Neural progenitor cell (in vitro differentiated cells): ENCODE results near the gene DGLUCY. TPM values are rescaled to one million over a fixed set of nuclear protein-coding genes. Genes with fewer than 3 reads are reported as not detected.
"Not testable (repeated sequence)": the region's sequence is repeated elsewhere in the genome, so short reads cannot be mapped to it uniquely, and the experiment has no call there.

ENCODE experiments used
- DNase-seq: peaks from one replicate; pipeline ENCODE4 v3.0.0-alpha.2; 2016; ENCODE audit warnings: low spot score
- H2AFZ ChIP-seq: fragments of 200-600 bp; sonication (generic); replicated peaks from 2 replicates; pipeline ENCODE4 v1.6.1; 2016; ENCODE audit warnings: antibody characterized with exemption
- H3F3A ChIP-seq: fragments of 200-600 bp; sonication (generic); 2 replicates; pipeline ENCODE4 v1.6.1; 2016; ENCODE audit warnings: antibody characterized with exemption, low read depth
- H3K27ac ChIP-seq: fragments of 200-600 bp; sonication (generic); 2 replicates; pipeline ENCODE4 v1.5.1; 2016; ENCODE audit warnings: mild to moderate bottlenecking
- H3K27me3 ChIP-seq: fragments of 200-600 bp; sonication (generic); 2 replicates; pipeline ENCODE4 v1.6.1; 2016; ENCODE audit warnings: mild to moderate bottlenecking, moderate library complexity
- H3K36me3 ChIP-seq: fragments of 200-600 bp; sonication (generic); 2 replicates; pipeline ENCODE4 v1.5.1; 2016
- H3K4me1 ChIP-seq: fragments of 200-600 bp; sonication (generic); 2 replicates; pipeline ENCODE4 v1.6.1; 2016; ENCODE audit warnings: mixed run types
- H3K4me2 ChIP-seq: fragments of 200-600 bp; sonication (generic); 2 replicates; pipeline ENCODE4 v1.6.1; 2016
- H3K4me3 ChIP-seq: fragments of 200-600 bp; sonication (generic); 2 replicates; pipeline ENCODE4 v1.5.1; 2016
- H3K79me2 ChIP-seq: fragments of 200-600 bp; sonication (generic); 2 replicates; pipeline ENCODE4 v1.6.1; 2016; ENCODE audit warnings: low read depth
- H3K9ac ChIP-seq: fragments of 200-600 bp; sonication (generic); 2 replicates; pipeline ENCODE4 v1.6.1; 2016
- H3K9me3 ChIP-seq: fragments of 200-600 bp; sonication (generic); 2 replicates; pipeline ENCODE4 v1.5.1; 2016; ENCODE audit warnings: low read depth
- H4K20me1 ChIP-seq: fragments of 200-600 bp; sonication (generic); 2 replicates; pipeline ENCODE4 v1.6.1; 2016; ENCODE audit warnings: low read depth
- H3K27ac Mint-ChIP-seq: 3 replicates; pipeline ENCODE4 v1.8.0; 2021; ENCODE audit warnings: mixed read lengths
- H3K27me3 Mint-ChIP-seq: 2 replicates; pipeline ENCODE4 v1.8.0; 2022; ENCODE audit warnings: low read depth, mild to moderate bottlenecking, inconsistent platforms, moderate library complexity, mixed read lengths; ENCODE audit not compliant: insufficient read depth
- H3K36me3 Mint-ChIP-seq: 3 replicates; pipeline ENCODE4 v1.8.0; 2021; ENCODE audit warnings: mixed read lengths
- H3K4me1 Mint-ChIP-seq: 3 replicates; pipeline ENCODE4 v1.8.0; 2021; ENCODE audit warnings: mixed read lengths
- H3K4me3 Mint-ChIP-seq: 3 replicates; pipeline ENCODE4 v1.8.0; 2021; ENCODE audit warnings: mild to moderate bottlenecking, moderate library complexity, mixed read lengths
- H3K9me3 Mint-ChIP-seq: 3 replicates; pipeline ENCODE4 v1.8.0; 2020; ENCODE audit warnings: mixed read lengths
- EZH2 ChIP-seq: fragments of 200-600 bp; sonication (generic); IDR thresholded peaks from 2 replicates; pipeline ENCODE4 v1.6.1; 2017; ENCODE audit warnings: antibody characterized with exemption, mild to moderate bottlenecking, moderate library complexity
- EZH2phosphoT487 ChIP-seq: fragments of 200-600 bp; sonication (generic); IDR thresholded peaks from 2 replicates; pipeline ENCODE4 v1.6.1; 2017; ENCODE audit warnings: antibody characterized with exemption
- total RNA-seq: library from RNA; depleted of rRNA; stranded (reverse); fragments of >200 nt; gene quantifications from 2 replicates; pipeline ENCODE4 v1.2.3, GENCODE V29; 2015; ENCODE audit warnings: low replicate concordance
- TF ChIP-seq, protein P1 (sequence below): fragments of 200-600 bp; sonication (generic); IDR thresholded peaks from 2 replicates; pipeline ENCODE4 v1.5.1; 2017; ENCODE audit warnings: antibody characterized with exemption, mild to moderate bottlenecking

DGLUCY gene
- total RNA-seq, 1 donor from 2014 or later, result 17.0 TPM

DNA sequence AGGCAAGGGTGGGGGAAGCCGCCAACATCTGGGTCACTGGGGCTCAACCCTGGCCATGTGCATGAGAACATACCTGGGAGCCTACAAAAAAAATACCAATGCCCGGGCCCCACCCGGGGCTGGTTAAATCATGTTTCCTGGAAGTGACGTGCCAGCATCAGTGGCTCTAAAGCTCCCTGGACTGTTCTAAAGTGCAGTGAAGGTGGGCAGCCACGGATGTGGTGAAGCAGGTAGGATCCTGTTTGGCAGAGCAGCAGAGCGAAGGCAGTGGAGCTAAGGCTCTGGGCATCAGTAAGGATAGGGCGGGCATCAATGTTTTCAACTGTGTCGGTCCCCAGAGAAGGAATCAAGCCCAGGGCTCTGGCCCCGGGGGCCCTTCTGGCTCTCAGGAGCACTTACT lies 131.2 kb downstream of the DGLUCY start:
- H3K27ac Mint-ChIP-seq, result no peak overlapping the region
- Histone ChIP-seq H3K27ac (no peak overlapping the region), H3K4me2 (peak overlapping the region; percentile 35), H3K36me3 (no peaks in the 10 kb centered on the region), H4K20me1 (no peaks in the 10 kb centered on the region), H3K9me3 (no peaks in the 10 kb centered on the region), H2AFZ (peak overlapping the region; percentile 40), H3K9ac (no peak overlapping the region), H3K4me1 (peaks cover 4% of the 10 kb centered on the region), H3K79me2 (no peaks in the 10 kb centered on the region), H3F3A (peaks cover 5% of the 10 kb centered on the region), H3K4me3 (no peak overlapping the region), H3K27me3 (no peaks in the 10 kb centered on the region)
- H3K27me3 Mint-ChIP-seq, result peaks cover 15% of the 10 kb centered on the region
- no peak for TF ChIP-seq EZH2
- TF ChIP-seq EZH2phosphoT487, result no peak
- TF ChIP-seq, protein P1, sequence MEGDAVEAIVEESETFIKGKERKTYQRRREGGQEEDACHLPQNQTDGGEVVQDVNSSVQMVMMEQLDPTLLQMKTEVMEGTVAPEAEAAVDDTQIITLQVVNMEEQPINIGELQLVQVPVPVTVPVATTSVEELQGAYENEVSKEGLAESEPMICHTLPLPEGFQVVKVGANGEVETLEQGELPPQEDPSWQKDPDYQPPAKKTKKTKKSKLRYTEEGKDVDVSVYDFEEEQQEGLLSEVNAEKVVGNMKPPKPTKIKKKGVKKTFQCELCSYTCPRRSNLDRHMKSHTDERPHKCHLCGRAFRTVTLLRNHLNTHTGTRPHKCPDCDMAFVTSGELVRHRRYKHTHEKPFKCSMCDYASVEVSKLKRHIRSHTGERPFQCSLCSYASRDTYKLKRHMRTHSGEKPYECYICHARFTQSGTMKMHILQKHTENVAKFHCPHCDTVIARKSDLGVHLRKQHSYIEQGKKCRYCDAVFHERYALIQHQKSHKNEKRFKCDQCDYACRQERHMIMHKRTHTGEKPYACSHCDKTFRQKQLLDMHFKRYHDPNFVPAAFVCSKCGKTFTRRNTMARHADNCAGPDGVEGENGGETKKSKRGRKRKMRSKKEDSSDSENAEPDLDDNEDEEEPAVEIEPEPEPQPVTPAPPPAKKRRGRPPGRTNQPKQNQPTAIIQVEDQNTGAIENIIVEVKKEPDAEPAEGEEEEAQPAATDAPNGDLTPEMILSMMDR, result no peak
- H3K36me3 Mint-ChIP-seq, result no peaks in the 10 kb centered on the region
- H3K4me1 Mint-ChIP-seq, result peaks cover 23% of the 10 kb centered on the region
- no peak overlapping the region for H3K4me3 Mint-ChIP-seq
- no peak for DNase-seq
- H3K9me3 Mint-ChIP-seq, result no peaks in the 10 kb centered on the region

DNA sequence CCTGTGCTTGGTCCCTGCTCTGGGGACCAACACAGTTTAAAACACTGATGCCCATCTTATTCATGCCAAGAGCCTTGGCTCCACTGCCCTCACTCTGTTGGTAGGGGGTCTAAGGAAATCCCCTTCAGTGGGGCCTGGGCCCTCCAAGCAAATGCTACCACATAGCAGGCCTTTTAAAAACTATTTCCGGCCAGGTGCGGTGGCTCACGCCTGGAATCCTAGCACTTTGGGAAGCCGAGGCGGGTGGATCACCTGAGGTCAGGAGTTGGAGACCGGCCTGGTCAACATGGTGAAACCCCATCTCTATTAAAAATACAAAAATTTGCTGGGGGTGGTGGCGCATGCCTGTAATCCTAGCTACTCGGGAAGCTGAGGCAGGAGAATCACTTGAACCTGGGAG lies 131.7 kb downstream of the DGLUCY start:
- not testable (repeated sequence) for H3K4me3 ChIP-seq, H3K9me3 ChIP-seq, H3K4me2 ChIP-seq, DNase-seq, H3K9ac ChIP-seq, H2AFZ ChIP-seq, H3K79me2 ChIP-seq, H3K4me3 Mint-ChIP-seq, H3K9me3 Mint-ChIP-seq, H3K27ac Mint-ChIP-seq, H3K4me1 ChIP-seq, H3K27me3 ChIP-seq, H3K36me3 ChIP-seq, H3K36me3 Mint-ChIP-seq, H3K27ac ChIP-seq, H4K20me1 ChIP-seq
- H3F3A ChIP-seq, result peaks cover 11% of the 10 kb centered on the region
- peaks cover 14% of the 10 kb centered on the region for H3K27me3 Mint-ChIP-seq
- peaks cover 29% of the 10 kb centered on the region for H3K4me1 Mint-ChIP-seq

DNA sequence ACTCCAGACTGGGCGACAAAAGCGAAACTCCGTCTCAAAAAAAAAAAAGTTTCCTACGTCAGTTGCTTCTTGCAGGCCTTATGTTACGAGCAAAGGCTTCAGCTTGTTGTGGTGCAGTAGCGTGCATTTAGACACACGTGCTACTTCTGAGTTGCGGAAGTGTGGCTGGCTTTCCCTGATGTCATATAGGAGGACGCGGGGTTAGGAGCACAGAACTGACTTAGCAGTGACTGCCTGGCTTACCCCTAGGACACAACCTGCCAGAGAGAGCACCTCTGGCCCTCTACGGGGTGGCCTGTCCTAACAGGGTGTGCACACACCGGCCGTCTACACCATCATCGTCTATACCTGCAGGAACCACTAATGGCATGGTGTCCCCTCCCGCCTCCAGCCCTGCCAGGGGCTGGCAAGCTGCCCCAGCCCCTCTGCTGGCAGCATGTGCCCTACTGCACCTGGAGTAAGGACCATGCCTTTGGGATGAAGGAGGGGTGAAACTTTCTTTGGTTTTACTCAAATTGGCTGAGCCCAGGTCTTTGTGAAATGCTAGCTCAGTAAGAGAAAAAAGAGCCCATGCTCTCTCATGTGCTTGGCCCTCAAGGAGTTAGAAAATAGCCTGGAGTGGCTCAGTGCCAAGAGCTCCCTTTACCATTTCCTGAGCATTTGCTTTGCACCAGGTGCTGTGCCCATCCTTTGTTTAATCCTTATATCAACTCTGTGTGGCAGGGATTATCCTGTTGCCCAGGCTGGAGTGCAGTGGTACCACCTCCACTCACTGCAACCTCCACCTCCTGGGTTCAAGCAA lies 132.4 kb downstream of the DGLUCY start:
- peaks cover 34% of the 10 kb centered on the region for H3K4me1 Mint-ChIP-seq
- no peaks in the 10 kb centered on the region for H3K79me2 ChIP-seq
- TF ChIP-seq, protein P1, result no peak
- TF ChIP-seq EZH2phosphoT487 (no peak), EZH2 (no peak)
- H3K36me3 ChIP-seq, result no peaks in the 10 kb centered on the region
- H3K9ac ChIP-seq, result no peak overlapping the region
- H2AFZ ChIP-seq, result no peak overlapping the region
- no peaks in the 10 kb centered on the region for H3K9me3 ChIP-seq
- no peak for DNase-seq
- H3K4me1 ChIP-seq, result peaks cover 10% of the 10 kb centered on the region
- H3K4me3 Mint-ChIP-seq, result no peak overlapping the region
- H3K36me3 Mint-ChIP-seq, result no peaks in the 10 kb centered on the region
- no peak overlapping the region for H3K4me3 ChIP-seq
- no peaks in the 10 kb centered on the region for H3K27me3 ChIP-seq
- H3K27me3 Mint-ChIP-seq, result peaks cover 13% of the 10 kb centered on the region
- no peak overlapping the region for H3K27ac ChIP-seq
- H3K4me2 ChIP-seq, result no peak overlapping the region
- H3F3A ChIP-seq, result peaks cover 13% of the 10 kb centered on the region
- no peak overlapping the region for H3K27ac Mint-ChIP-seq
- no peaks in the 10 kb centered on the region for H4K20me1 ChIP-seq
- H3K9me3 Mint-ChIP-seq, result no peaks in the 10 kb centered on the region
